ENCODE data around the gene CFAP74. TPM values are rescaled to one million over a fixed set of nuclear protein-coding genes. Genes with fewer than 3 reads are reported as not detected.
A peak's percentile ranks its signal among the peaks of the same experiment; 100 is the strongest.

CFAP74 gene
- total RNA-seq, 2 donors from 2014 or later: not detected

- H3K4me3 ChIP-seq: no peak overlapping the region
- DNase-seq (ENCODE audit: low spot score): no peak
- peaks cover 0 to 7% of the 10 kb centered on the region in 2 donors for H3K4me1 ChIP-seq
- H3K9me3 ChIP-seq: no peaks in the 10 kb centered on the region
- TF ChIP-seq, protein P1, sequence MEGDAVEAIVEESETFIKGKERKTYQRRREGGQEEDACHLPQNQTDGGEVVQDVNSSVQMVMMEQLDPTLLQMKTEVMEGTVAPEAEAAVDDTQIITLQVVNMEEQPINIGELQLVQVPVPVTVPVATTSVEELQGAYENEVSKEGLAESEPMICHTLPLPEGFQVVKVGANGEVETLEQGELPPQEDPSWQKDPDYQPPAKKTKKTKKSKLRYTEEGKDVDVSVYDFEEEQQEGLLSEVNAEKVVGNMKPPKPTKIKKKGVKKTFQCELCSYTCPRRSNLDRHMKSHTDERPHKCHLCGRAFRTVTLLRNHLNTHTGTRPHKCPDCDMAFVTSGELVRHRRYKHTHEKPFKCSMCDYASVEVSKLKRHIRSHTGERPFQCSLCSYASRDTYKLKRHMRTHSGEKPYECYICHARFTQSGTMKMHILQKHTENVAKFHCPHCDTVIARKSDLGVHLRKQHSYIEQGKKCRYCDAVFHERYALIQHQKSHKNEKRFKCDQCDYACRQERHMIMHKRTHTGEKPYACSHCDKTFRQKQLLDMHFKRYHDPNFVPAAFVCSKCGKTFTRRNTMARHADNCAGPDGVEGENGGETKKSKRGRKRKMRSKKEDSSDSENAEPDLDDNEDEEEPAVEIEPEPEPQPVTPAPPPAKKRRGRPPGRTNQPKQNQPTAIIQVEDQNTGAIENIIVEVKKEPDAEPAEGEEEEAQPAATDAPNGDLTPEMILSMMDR (IDR thresholded peaks at IDR 0.05): no peak
- H3K27ac ChIP-seq: no peak overlapping the region
- H3K27me3 ChIP-seq: no peaks in the 10 kb centered on the region
- H3K36me3 ChIP-seq: no peaks in the 10 kb centered on the region
These were observed 103.6 kb downstream of the CFAP74 start for GRCh38 chr1:1899967-1900327.

DNA sequence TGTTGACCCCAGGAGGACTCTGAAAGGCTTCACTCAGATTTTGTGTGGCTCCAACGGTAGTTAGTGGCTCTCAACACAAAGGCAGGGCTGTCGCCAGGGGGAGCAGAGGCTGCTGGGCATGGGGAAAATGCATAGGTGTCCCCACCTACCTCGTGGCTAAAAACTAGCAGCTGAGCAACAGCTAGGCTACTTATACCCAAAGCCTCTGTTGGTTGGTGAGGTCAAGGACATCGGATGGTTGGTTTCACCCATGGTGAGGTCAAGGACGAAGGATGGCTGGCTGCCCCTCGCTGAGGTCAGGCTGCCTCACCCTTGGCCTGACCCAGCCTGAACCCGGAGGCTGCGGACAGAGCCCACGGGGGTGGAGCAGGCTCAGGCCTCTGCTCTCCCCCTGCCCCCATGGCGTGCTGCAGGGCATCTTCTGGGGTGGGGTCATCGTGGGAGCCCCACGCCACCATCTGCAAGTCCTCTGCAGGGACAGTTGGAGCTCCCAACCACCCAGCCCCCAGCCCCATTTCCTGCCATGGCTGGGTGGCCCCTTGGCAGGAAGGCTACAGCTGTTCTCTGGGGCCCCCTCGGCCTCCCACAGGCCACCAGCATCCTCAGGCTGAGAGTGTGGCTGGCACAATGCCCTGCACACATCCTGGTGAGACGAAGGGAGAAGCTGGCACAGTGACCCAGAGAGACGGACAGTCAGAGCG is 104.2 kb downstream of the CFAP74 start:
- Histone ChIP-seq H3K9me3 (no peaks in the 10 kb centered on the region), H3K4me1 (peaks cover 0 to 12% of the 10 kb centered on the region in 2 donors), H3K4me3 (no peak overlapping the region), H3K27ac (no peak overlapping the region), H3K27me3 (no peaks in the 10 kb centered on the region), H3K36me3 (no peaks in the 10 kb centered on the region)
- no peak for DNase-seq (ENCODE audit: low spot score)
- TF ChIP-seq, protein P1 (IDR thresholded peaks at IDR 0.05): no peak

- TF ChIP-seq, protein P1 (IDR thresholded peaks at IDR 0.05): no peak
- Histone ChIP-seq H3K4me3 (no peak overlapping the region), H3K4me1 (peaks cover 0 to 22% of the 10 kb centered on the region in 2 donors), H3K36me3 (no peaks in the 10 kb centered on the region), H3K27ac (no peak overlapping the region), H3K9me3 (no peaks in the 10 kb centered on the region), H3K27me3 (no peaks in the 10 kb centered on the region)
- no peak for DNase-seq (ENCODE audit: low spot score)
These were observed 105.2 kb downstream of the CFAP74 start for GRCh38 chr1:1898246-1898933.

DNA sequence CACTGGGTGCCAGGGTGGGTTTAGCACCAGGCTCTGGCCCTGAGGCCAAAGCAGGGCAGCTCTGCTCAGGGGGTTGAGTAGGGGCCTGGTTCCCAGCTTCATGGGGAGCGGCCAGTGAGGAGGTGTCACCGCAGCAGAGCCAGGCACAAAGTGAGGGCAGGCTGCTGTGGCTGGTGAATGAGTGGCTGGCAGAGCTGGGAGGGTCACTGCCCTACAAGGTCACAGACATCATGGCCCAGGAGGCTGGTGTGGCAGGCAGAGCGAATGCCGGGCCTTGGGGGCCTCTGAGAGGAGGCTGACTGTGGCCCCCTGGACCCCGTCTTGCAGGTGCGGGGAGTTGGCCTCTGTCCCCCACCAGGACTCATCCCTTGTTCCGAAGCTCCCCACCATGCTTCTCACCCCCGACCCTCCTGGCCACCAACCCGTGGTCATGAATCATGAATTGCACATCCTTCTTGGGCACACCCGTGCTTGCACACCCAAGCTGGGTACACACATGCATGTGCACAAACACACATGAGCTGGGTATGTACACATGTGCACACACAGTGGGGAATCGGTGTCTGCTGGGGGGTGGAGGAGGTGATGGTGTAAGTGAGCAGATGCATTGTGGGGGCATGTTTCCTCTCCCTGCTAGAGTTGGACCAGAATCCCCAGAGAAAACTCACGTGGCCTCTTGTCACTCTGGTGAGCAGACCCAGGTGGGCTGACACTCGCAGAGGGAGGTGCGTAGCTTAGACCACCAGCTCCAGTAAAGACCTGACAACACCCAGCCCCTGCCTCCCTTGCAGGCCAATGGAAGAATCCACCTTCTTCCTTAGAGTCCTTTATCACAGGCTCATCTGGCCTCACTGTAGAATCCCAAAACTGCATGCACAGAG is 107.9 kb downstream of the CFAP74 start:
- H3K27me3 ChIP-seq: no peaks in the 10 kb centered on the region
- no peak overlapping the region for H3K4me3 ChIP-seq
- H3K36me3 ChIP-seq: no peaks in the 10 kb centered on the region
- TF ChIP-seq, protein P1 (IDR thresholded peaks at IDR 0.05): no peak
- no peak for DNase-seq (ENCODE audit: low spot score)
- peaks cover 0 to 41% of the 10 kb centered on the region in 2 donors for H3K4me1 ChIP-seq
- no peak overlapping the region for H3K27ac ChIP-seq
- no peaks in the 10 kb centered on the region for H3K9me3 ChIP-seq

DNA sequence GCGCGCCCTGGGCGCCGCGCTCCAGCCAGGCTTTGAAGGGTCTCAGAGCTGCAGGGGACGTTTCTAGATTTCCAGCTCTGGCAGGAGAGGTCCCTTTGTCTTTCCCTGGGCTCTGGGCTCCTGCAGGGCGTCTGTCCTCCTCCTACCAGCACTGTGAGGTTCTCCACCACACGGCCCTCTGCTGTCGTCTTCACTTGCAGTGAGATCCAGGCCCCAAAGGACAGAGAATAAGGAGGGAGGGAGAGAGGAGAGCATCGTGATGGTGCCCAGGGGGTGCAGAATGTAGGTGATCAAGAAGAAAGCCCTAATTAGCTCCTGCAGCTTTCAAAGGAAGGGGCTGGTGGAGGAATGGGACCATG is 108.5 kb downstream of the CFAP74 start:
- Histone ChIP-seq H3K4me1 (peaks cover 0 to 41% of the 10 kb centered on the region in 2 donors), H3K27me3 (no peaks in the 10 kb centered on the region), H3K9me3 (no peaks in the 10 kb centered on the region), H3K27ac (peak overlapping the region in 1 of 2 donors; percentile 33), H3K4me3 (no peak overlapping the region), H3K36me3 (no peaks in the 10 kb centered on the region)
- TF ChIP-seq, protein P1 (IDR thresholded peaks at IDR 0.05): no peak
- DNase-seq (ENCODE audit: low spot score): no peak

Measured in right atrium auricular region (tissue), 2 donors.